ENCODE results near the gene C1QTNF5. TPM values are rescaled to one million over a fixed set of nuclear protein-coding genes. Genes with fewer than 3 reads are reported as not detected.
"Not testable (repeated sequence)": the region's sequence is repeated elsewhere in the genome, so short reads cannot be mapped to it uniquely, and the experiment has no call there.

Gene C1QTNF5
- not detected in 2 replicates for total RNA-seq

- intact Hi-C loops (cut with micrococcal nuclease), result no loop called here
- H3K9me3 Mint-ChIP-seq, result no peaks in the 10 kb centered on the region
- H3K36me3 Mint-ChIP-seq (ENCODE audit: low read depth), result peaks cover 19% of the 10 kb centered on the region
- peaks cover 40% of the 10 kb centered on the region for H3K27me3 Mint-ChIP-seq (ENCODE audit: low read depth)
- DNase-seq (ENCODE audit: low spot score), result no peak
- no peak within 1 kb of the TSS for H3K4me3 Mint-ChIP-seq (ENCODE audit: low read depth)
- no peak within 1 kb of the TSS for H3K27ac Mint-ChIP-seq
- H3K4me1 Mint-ChIP-seq (ENCODE audit: low read depth), result peaks cover 26% of the 10 kb centered on the region
Measured at GRCh38 chr11:119340335-119341221, at the start of gene C1QTNF5. C1QTNF5 (minus strand) TSS chr11:119340883; CDS start chr11:119340397, 486 bp downstream.

GRCh38 chr11:119389611-119390254 is 49.0 kb upstream of the C1QTNF5 start:
- Mint-ChIP-seq H3K9me3 (no peaks in the 10 kb centered on the region), H3K27ac (no peak overlapping the region), H3K4me3 (ENCODE audit: low read depth) (no peak overlapping the region), H3K36me3 (ENCODE audit: low read depth) (no peaks in the 10 kb centered on the region), H3K4me1 (ENCODE audit: low read depth) (no peaks in the 10 kb centered on the region), H3K27me3 (ENCODE audit: low read depth) (peaks cover 20% of the 10 kb centered on the region)
- intact Hi-C loops (cut with micrococcal nuclease), result no loop called here
- no peak for DNase-seq (ENCODE audit: low spot score)

GRCh38 chr11:119388103-119388502 is 47.4 kb upstream of the C1QTNF5 start:
- intact Hi-C loops (cut with micrococcal nuclease), result no loop called here
- H3K9me3 Mint-ChIP-seq, result no peaks in the 10 kb centered on the region

GRCh38 chr11:119384332-119384731 is 43.6 kb upstream of the C1QTNF5 start:
- no peak overlapping the region for H3K4me3 Mint-ChIP-seq (ENCODE audit: low read depth)
- no peak for DNase-seq (ENCODE audit: low spot score)
- H3K27ac Mint-ChIP-seq, result no peak overlapping the region
- intact Hi-C loops (cut with micrococcal nuclease), result no loop called here
- H3K27me3 Mint-ChIP-seq (ENCODE audit: low read depth), result peaks cover 6% of the 10 kb centered on the region
- H3K36me3 Mint-ChIP-seq (ENCODE audit: low read depth), result no peaks in the 10 kb centered on the region
- no peaks in the 10 kb centered on the region for H3K9me3 Mint-ChIP-seq
- peaks cover 12% of the 10 kb centered on the region for H3K4me1 Mint-ChIP-seq (ENCODE audit: low read depth)

More at GRCh38 chr11:119388103-119388502, 47.4 kb upstream of the C1QTNF5 start:
- H3K4me1 Mint-ChIP-seq (ENCODE audit: low read depth), result no peaks in the 10 kb centered on the region
- DNase-seq (ENCODE audit: low spot score), result no peak
- H3K27ac Mint-ChIP-seq, result no peak overlapping the region
- no peak overlapping the region for H3K4me3 Mint-ChIP-seq (ENCODE audit: low read depth)
- H3K36me3 Mint-ChIP-seq (ENCODE audit: low read depth), result no peaks in the 10 kb centered on the region
- peaks cover 12% of the 10 kb centered on the region for H3K27me3 Mint-ChIP-seq (ENCODE audit: low read depth)

- H3K4me3 Mint-ChIP-seq (ENCODE audit: low read depth); intact Hi-C loops (cut with micrococcal nuclease); H3K27me3 Mint-ChIP-seq (ENCODE audit: low read depth); DNase-seq (ENCODE audit: low spot score); H3K9me3 Mint-ChIP-seq; H3K36me3 Mint-ChIP-seq (ENCODE audit: low read depth); H3K27ac Mint-ChIP-seq: not testable (repeated sequence)
- peaks cover 12% of the 10 kb centered on the region for H3K4me1 Mint-ChIP-seq (ENCODE audit: low read depth)
Measured at GRCh38 chr11:119382513-119382912, 41.8 kb upstream of the C1QTNF5 start.

- no peaks in the 10 kb centered on the region for H3K9me3 Mint-ChIP-seq
- no peak overlapping the region for H3K4me3 Mint-ChIP-seq (ENCODE audit: low read depth)
- no peaks in the 10 kb centered on the region for H3K36me3 Mint-ChIP-seq (ENCODE audit: low read depth)
- no peak for DNase-seq (ENCODE audit: low spot score)
- H3K27ac Mint-ChIP-seq, result no peak overlapping the region
- H3K4me1 Mint-ChIP-seq (ENCODE audit: low read depth), result peaks cover 12% of the 10 kb centered on the region
- intact Hi-C loops (cut with micrococcal nuclease), result no loop called here
- peaks cover 3% of the 10 kb centered on the region for H3K27me3 Mint-ChIP-seq (ENCODE audit: low read depth)
Measured at GRCh38 chr11:119382101-119382500, 41.4 kb upstream of the C1QTNF5 start.

GRCh38 chr11:119381181-119381988 is 40.7 kb upstream of the C1QTNF5 start, which contains the start of gene USP2:
USP2 (minus strand) TSS chr11:119381690; CDS start chr11:119373480, 8,210 bp downstream.
- no peaks in the 10 kb centered on the region for H3K9me3 Mint-ChIP-seq
- peaks cover 12% of the 10 kb centered on the region for H3K4me1 Mint-ChIP-seq (ENCODE audit: low read depth)
- intact Hi-C loops (cut with micrococcal nuclease), result loop anchor here (1.0 to 2.0 kb wide), 3 partner anchors 20 to 93 kb away; no protein-coding TSS in a partner anchor
- DNase-seq (ENCODE audit: low spot score), result peak; percentile 95
- no peak within 1 kb of the TSS for H3K27ac Mint-ChIP-seq
- H3K4me3 Mint-ChIP-seq (ENCODE audit: low read depth), result no peak within 1 kb of the TSS
- peaks cover 3% of the 10 kb centered on the region for H3K27me3 Mint-ChIP-seq (ENCODE audit: low read depth)
- no peaks in the 10 kb centered on the region for H3K36me3 Mint-ChIP-seq (ENCODE audit: low read depth)

- H3K4me3 Mint-ChIP-seq (ENCODE audit: low read depth), result no peak overlapping the region
- no peak for DNase-seq (ENCODE audit: low spot score)
Measured at GRCh38 chr11:119380827-119381180, 40.1 kb upstream of the C1QTNF5 start.

GRCh38 chr11:119380160-119380826 is 39.6 kb upstream of the C1QTNF5 start:
- Mint-ChIP-seq H3K4me3 (ENCODE audit: low read depth) (no peak overlapping the region), H3K36me3 (ENCODE audit: low read depth) (no peaks in the 10 kb centered on the region), H3K27ac (no peak overlapping the region), H3K4me1 (ENCODE audit: low read depth) (peaks cover 12% of the 10 kb centered on the region), H3K9me3 (no peaks in the 10 kb centered on the region), H3K27me3 (ENCODE audit: low read depth) (peaks cover 3% of the 10 kb centered on the region)
- intact Hi-C loops (cut with micrococcal nuclease), result loop anchor here (2.0 kb wide), 1 partner anchor 95 kb away; no protein-coding TSS in a partner anchor
- peak; percentile 9 for DNase-seq (ENCODE audit: low spot score)

More at GRCh38 chr11:119380827-119381180, 40.1 kb upstream of the C1QTNF5 start:
- no peak overlapping the region for H3K27ac Mint-ChIP-seq
- intact Hi-C loops (cut with micrococcal nuclease), result loop anchor here (1.0 to 2.0 kb wide), 3 partner anchors 20 to 94 kb away; no protein-coding TSS in a partner anchor
- peaks cover 3% of the 10 kb centered on the region for H3K27me3 Mint-ChIP-seq (ENCODE audit: low read depth)
- peaks cover 12% of the 10 kb centered on the region for H3K4me1 Mint-ChIP-seq (ENCODE audit: low read depth)
- no peaks in the 10 kb centered on the region for H3K9me3 Mint-ChIP-seq
- no peaks in the 10 kb centered on the region for H3K36me3 Mint-ChIP-seq (ENCODE audit: low read depth)

- H3K4me3 Mint-ChIP-seq (ENCODE audit: low read depth), result no peak overlapping the region
- no peaks in the 10 kb centered on the region for H3K9me3 Mint-ChIP-seq
- peaks cover 12% of the 10 kb centered on the region for H3K4me1 Mint-ChIP-seq (ENCODE audit: low read depth)
- H3K27ac Mint-ChIP-seq, result no peak overlapping the region
- H3K36me3 Mint-ChIP-seq (ENCODE audit: low read depth), result no peaks in the 10 kb centered on the region
- intact Hi-C loops (cut with micrococcal nuclease), result no loop called here
- H3K27me3 Mint-ChIP-seq (ENCODE audit: low read depth), result peaks cover 3% of the 10 kb centered on the region
- no peak for DNase-seq (ENCODE audit: low spot score)
Measured at GRCh38 chr11:119378851-119379465, 38.3 kb upstream of the C1QTNF5 start.

- Mint-ChIP-seq H3K4me3 (ENCODE audit: low read depth) (no peak overlapping the region), H3K27me3 (ENCODE audit: low read depth) (peaks cover 3% of the 10 kb centered on the region), H3K36me3 (ENCODE audit: low read depth) (no peaks in the 10 kb centered on the region), H3K27ac (no peak overlapping the region), H3K4me1 (ENCODE audit: low read depth) (peaks cover 16% of the 10 kb centered on the region), H3K9me3 (no peaks in the 10 kb centered on the region)
- intact Hi-C loops (cut with micrococcal nuclease), result no loop called here
- DNase-seq (ENCODE audit: low spot score), result no peak
Measured at GRCh38 chr11:119377961-119378667, 37.4 kb upstream of the C1QTNF5 start.
